HCT116 (cell line): ENCODE measurements around the gene IGSF3.
"Not testable (repeated sequence)": the region's sequence is repeated elsewhere in the genome, so short reads cannot be mapped to it uniquely, and the experiment has no call there.

Experiments used
- JUND ChIP-seq: IDR thresholded peaks from 2 replicates; pipeline ENCODE4 v1.6.1; 2012
- POLR2AphosphoS5 ChIP-seq: IDR thresholded peaks from 2 replicates; pipeline ENCODE4 v1.6.1; 2011; ENCODE audit warnings: mild to moderate bottlenecking, low read depth, low read length, moderate library complexity
- SP1 ChIP-seq: IDR thresholded peaks from 2 replicates; pipeline ENCODE4 v1.6.1; 2012; ENCODE audit warnings: low read depth
- SRF ChIP-seq: IDR thresholded peaks from 2 replicates; pipeline ENCODE4 v1.6.1; 2012; ENCODE audit warnings: low read depth
- YY1 ChIP-seq: IDR thresholded peaks from 2 replicates; pipeline ENCODE4 v1.6.1; 2011; ENCODE audit warnings: low read length, low read depth, moderate library complexity, mild to moderate bottlenecking; ENCODE audit not compliant: insufficient replicate concordance; ENCODE audit errors: extremely low read depth
- ZNF274 ChIP-seq: fragments of 200-500 bp; sonication (Bioruptor generic); IDR thresholded peaks from 2 replicates; pipeline ENCODE4 v1.6.1; 2014; ENCODE audit warnings: mild to moderate bottlenecking, low read depth, low read length, inconsistent platforms
- TF ChIP-seq, protein P1 (sequence below), 3 experiments: fragments of 200-600 bp in 1 of 3; sonication (generic) in 1 of 3; IDR thresholded peaks in 2 of 3; conservative IDR thresholded peaks in 1 of 3; 2 replicates each; pipeline ENCODE4 v1.5.1; 2012 to 2017; ENCODE audit warnings: low read depth in 2 of 3, low read length in 2 of 3, antibody characterized with exemption in 1 of 3, borderline replicate concordance in 1 of 3, control low read depth in 1 of 3, mild to moderate bottlenecking in 1 of 3, mixed read lengths in 1 of 3, mixed run types in 1 of 3, moderate library complexity in 1 of 3; ENCODE audit not compliant: insufficient read depth in 1 of 3
- TF ChIP-seq, protein P2 (sequence below): IDR thresholded peaks from 2 replicates; pipeline ENCODE4 v1.6.1; 2011; ENCODE audit warnings: mild to moderate bottlenecking, low read length, moderate library complexity; ENCODE audit not compliant: insufficient replicate concordance; ENCODE audit errors: extremely low read depth

DNA sequence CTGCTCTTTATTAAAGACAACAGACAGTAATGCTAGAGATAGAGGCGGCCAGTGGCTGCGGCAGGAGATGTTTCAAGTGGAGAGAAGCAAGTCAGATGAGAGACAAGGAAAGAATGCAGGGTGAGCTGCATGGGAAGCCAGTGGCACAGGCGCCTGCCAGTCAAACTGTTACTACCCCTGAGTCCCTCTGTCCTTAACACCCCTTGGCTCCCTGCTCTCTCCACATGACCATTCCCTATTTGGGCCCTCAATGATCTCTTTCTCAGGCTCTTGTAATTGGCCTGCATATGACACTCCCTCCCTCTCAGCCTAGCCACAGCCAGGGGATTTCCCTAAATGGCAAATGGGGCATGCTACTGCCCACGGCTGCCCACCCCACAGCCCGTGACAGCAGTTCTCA lies 74.1 kb downstream of the IGSF3 start:
- not testable (repeated sequence) for TF ChIP-seq SP1, POLR2AphosphoS5, YY1, SRF, ZNF274, JUND
- TF ChIP-seq, protein P1, sequence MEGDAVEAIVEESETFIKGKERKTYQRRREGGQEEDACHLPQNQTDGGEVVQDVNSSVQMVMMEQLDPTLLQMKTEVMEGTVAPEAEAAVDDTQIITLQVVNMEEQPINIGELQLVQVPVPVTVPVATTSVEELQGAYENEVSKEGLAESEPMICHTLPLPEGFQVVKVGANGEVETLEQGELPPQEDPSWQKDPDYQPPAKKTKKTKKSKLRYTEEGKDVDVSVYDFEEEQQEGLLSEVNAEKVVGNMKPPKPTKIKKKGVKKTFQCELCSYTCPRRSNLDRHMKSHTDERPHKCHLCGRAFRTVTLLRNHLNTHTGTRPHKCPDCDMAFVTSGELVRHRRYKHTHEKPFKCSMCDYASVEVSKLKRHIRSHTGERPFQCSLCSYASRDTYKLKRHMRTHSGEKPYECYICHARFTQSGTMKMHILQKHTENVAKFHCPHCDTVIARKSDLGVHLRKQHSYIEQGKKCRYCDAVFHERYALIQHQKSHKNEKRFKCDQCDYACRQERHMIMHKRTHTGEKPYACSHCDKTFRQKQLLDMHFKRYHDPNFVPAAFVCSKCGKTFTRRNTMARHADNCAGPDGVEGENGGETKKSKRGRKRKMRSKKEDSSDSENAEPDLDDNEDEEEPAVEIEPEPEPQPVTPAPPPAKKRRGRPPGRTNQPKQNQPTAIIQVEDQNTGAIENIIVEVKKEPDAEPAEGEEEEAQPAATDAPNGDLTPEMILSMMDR (IDR thresholded peaks at IDR 0.05 in 2 of 3, conservative IDR thresholded peaks at IDR 0.05 in 1 of 3; ENCODE audit: borderline replicate concordance in 1 of 3, insufficient read depth in 1 of 3, low read depth in 2 of 3, low read length in 2 of 3): not testable (repeated sequence)
- TF ChIP-seq, protein P2, sequence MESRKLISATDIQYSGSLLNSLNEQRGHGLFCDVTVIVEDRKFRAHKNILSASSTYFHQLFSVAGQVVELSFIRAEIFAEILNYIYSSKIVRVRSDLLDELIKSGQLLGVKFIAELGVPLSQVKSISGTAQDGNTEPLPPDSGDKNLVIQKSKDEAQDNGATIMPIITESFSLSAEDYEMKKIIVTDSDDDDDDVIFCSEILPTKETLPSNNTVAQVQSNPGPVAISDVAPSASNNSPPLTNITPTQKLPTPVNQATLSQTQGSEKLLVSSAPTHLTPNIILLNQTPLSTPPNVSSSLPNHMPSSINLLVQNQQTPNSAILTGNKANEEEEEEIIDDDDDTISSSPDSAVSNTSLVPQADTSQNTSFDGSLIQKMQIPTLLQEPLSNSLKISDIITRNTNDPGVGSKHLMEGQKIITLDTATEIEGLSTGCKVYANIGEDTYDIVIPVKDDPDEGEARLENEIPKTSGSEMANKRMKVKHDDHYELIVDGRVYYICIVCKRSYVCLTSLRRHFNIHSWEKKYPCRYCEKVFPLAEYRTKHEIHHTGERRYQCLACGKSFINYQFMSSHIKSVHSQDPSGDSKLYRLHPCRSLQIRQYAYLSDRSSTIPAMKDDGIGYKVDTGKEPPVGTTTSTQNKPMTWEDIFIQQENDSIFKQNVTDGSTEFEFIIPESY: not testable (repeated sequence)
